ENCODE data around the gene HTR1D. TPM values are rescaled to one million over a fixed set of nuclear protein-coding genes. Genes with fewer than 3 reads are reported as not detected.
A peak's percentile ranks its signal among the peaks of the same experiment; 100 is the strongest.
"Not testable (repeated sequence)": the region's sequence is repeated elsewhere in the genome, so short reads cannot be mapped to it uniquely, and the experiment has no call there.

The HTR1D gene
- total RNA-seq, 1 experiment from 2014 or later = 3.1 TPM

DNA sequence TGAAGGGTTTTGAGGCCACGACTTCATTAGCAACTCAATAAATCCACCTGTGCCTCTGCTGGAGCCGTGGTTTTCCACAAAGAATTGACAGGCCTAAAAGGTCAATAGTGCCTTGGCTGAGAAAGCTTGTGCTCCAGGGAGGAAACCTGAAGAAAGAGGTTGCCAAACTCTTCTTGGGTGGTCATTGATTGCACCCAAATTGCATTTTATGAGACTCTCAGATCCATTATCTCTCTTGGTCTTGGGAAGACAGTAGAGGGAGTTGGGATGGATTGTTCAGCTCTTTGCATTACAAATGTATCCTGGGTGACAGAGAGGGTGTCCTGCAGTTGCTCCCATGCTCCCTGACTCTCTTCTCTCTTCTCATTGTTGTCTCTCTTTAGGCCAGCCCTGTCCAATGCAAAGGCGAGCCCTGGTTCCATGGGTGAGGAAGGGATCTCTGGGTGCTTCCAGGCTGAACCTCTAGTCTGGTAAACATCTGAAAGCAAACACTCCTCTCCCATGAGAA lies 46.1 kb upstream of the HTR1D start:
- H3K18ac ChIP-seq (ENCODE audit: insufficient read length, low read depth, low read length) = peak overlapping the region; percentile 44
- H3K27me3 Mint-ChIP-seq (ENCODE audit: low read depth) = peaks cover 9% of the 10 kb centered on the region; the same call in 1 of the 2 replicates
- no peak overlapping the region for H4K5ac ChIP-seq (ENCODE audit: insufficient read length, low read depth, low read length)
- no peak overlapping the region for H2AK5ac ChIP-seq (ENCODE audit: insufficient read length, low read length)
- no peaks in the 10 kb centered on the region for H3K9me3 ChIP-seq (ENCODE audit: control insufficient read depth, low read depth, low read length)
- no peak overlapping the region for H2BK120ac ChIP-seq (ENCODE audit: low read depth, low read length, poor library complexity, severe bottlenecking)
- no peak overlapping the region for H3K23ac ChIP-seq (ENCODE audit: insufficient read length, low read depth, low read length)
- TF ChIP-seq, protein P1, sequence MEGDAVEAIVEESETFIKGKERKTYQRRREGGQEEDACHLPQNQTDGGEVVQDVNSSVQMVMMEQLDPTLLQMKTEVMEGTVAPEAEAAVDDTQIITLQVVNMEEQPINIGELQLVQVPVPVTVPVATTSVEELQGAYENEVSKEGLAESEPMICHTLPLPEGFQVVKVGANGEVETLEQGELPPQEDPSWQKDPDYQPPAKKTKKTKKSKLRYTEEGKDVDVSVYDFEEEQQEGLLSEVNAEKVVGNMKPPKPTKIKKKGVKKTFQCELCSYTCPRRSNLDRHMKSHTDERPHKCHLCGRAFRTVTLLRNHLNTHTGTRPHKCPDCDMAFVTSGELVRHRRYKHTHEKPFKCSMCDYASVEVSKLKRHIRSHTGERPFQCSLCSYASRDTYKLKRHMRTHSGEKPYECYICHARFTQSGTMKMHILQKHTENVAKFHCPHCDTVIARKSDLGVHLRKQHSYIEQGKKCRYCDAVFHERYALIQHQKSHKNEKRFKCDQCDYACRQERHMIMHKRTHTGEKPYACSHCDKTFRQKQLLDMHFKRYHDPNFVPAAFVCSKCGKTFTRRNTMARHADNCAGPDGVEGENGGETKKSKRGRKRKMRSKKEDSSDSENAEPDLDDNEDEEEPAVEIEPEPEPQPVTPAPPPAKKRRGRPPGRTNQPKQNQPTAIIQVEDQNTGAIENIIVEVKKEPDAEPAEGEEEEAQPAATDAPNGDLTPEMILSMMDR (conservative IDR thresholded peaks at IDR 0.05) = no peak
- H3K9ac ChIP-seq (ENCODE audit: extremely low read depth, insufficient read length, low read length) = no peak overlapping the region
- no peaks in the 10 kb centered on the region for H3K27me3 ChIP-seq (ENCODE audit: insufficient read depth, low read length)
- no peaks in the 10 kb centered on the region for H3K79me2 ChIP-seq (ENCODE audit: insufficient read depth, low read length)
- peaks cover 14% of the 10 kb centered on the region for H3K4me1 ChIP-seq (ENCODE audit: insufficient read depth, low read length)
- no peaks in the 10 kb centered on the region for H4K20me1 ChIP-seq (ENCODE audit: control insufficient read depth, insufficient read depth, insufficient read length)
- no peaks in the 10 kb centered on the region for H3K79me1 ChIP-seq (ENCODE audit: insufficient read depth, low read depth, low read length, poor library complexity, severe bottlenecking)
- peak overlapping the region; percentile 15 for H2BK5ac ChIP-seq (ENCODE audit: insufficient read length, low read length)
- WGBS (ENCODE audit: extremely low coverage, insufficient read length, low lambda C conversion rate) = no CpG with 5 or more reads among the region's 3 CpGs
- H2BK20ac ChIP-seq (ENCODE audit: low read depth, low read length, poor library complexity, severe bottlenecking) = no peak overlapping the region
- H3K4me2 ChIP-seq (ENCODE audit: insufficient read depth, insufficient read length, low read length) = peak overlapping the region; percentile 50
- H3K56ac ChIP-seq (ENCODE audit: insufficient read length, low read depth, low read length) = no peak overlapping the region
- no peaks in the 10 kb centered on the region; a peak in 1 of 7 replicates for H3K36me3 Mint-ChIP-seq (ENCODE audit: insufficient read depth in 1 of 3, low read depth in 3 of 3)
- no peak overlapping the region for H2BK12ac ChIP-seq (ENCODE audit: insufficient read length, low read depth, low read length)
- DNase-seq = peak; percentile 50
- H3K27ac ChIP-seq (ENCODE audit: insufficient read length, low read depth, low read length) = peak overlapping the region; percentile 90
- H3K4ac ChIP-seq (ENCODE audit: low read depth, low read length) = no peak overlapping the region
- peak overlapping the region in 1 of 2 experiments; percentile 43; a peak in 2 of 5 replicates for H3K4me3 Mint-ChIP-seq
- H3K4me1 Mint-ChIP-seq = peaks cover 32 to 42% of the 10 kb centered on the region in 2 experiments
- H3K14ac ChIP-seq (ENCODE audit: insufficient read depth, low read length) = no peak overlapping the region
- no peak overlapping the region for H2BK15ac ChIP-seq (ENCODE audit: low read depth, low read length)
- H3K23me2 ChIP-seq (ENCODE audit: insufficient read length, low read depth, low read length, poor library complexity, severe bottlenecking) = no peaks in the 10 kb centered on the region
- H2AFZ ChIP-seq (ENCODE audit: low read length) = no peak overlapping the region
- H3K27ac Mint-ChIP-seq = peak overlapping the region; percentile 87 to 96 (median 93)
- H4K91ac ChIP-seq (ENCODE audit: insufficient read length, low read depth, low read length) = no peak overlapping the region
- H4K8ac ChIP-seq (replicated peaks; ENCODE audit: insufficient read length, low read depth, low read length) = no peak overlapping the region
- peaks cover 0 to 4% of the 10 kb centered on the region in 2 experiments; a peak in 1 of 5 replicates for H3K9me3 Mint-ChIP-seq
- H3T11ph ChIP-seq (ENCODE audit: low read length) = no peak overlapping the region

DNA sequence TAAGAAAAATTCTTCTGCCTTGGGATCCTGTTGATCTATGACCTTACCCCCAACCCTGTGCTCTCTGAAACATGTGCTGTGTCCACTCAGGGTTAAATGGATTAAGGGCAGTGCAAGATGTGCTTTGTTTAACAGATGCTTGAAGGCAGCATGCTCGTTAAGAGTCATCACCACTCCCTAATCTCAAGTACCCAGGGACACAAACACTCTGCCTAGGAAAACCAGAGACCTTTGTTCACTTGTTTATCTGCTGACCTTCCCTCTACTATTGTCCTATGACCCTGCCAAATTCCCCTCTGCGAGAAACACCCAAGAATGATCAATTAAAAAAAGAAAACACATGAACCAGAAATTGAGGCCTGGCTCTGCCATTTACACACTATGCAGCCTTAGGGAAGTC lies 40.8 kb upstream of the HTR1D start:
- not testable (repeated sequence) for DNase-seq; H3K23me2 ChIP-seq (ENCODE audit: insufficient read length, low read depth, low read length, poor library complexity, severe bottlenecking); H2BK20ac ChIP-seq (ENCODE audit: low read depth, low read length, poor library complexity, severe bottlenecking); H2BK12ac ChIP-seq (ENCODE audit: insufficient read length, low read depth, low read length); H3K56ac ChIP-seq (ENCODE audit: insufficient read length, low read depth, low read length); H2BK15ac ChIP-seq (ENCODE audit: low read depth, low read length); H2BK5ac ChIP-seq (ENCODE audit: insufficient read length, low read length); H4K20me1 ChIP-seq (ENCODE audit: control insufficient read depth, insufficient read depth, insufficient read length); H3K18ac ChIP-seq (ENCODE audit: insufficient read length, low read depth, low read length); H3K9me3 ChIP-seq (ENCODE audit: control insufficient read depth, low read depth, low read length); H3K23ac ChIP-seq (ENCODE audit: insufficient read length, low read depth, low read length); H3T11ph ChIP-seq (ENCODE audit: low read length); H3K79me1 ChIP-seq (ENCODE audit: insufficient read depth, low read depth, low read length, poor library complexity, severe bottlenecking); H2AK5ac ChIP-seq (ENCODE audit: insufficient read length, low read length); H3K36me3 Mint-ChIP-seq (ENCODE audit: insufficient read depth in 1 of 3, low read depth in 3 of 3); H3K4me1 ChIP-seq (ENCODE audit: insufficient read depth, low read length); H3K4ac ChIP-seq (ENCODE audit: low read depth, low read length); H2AFZ ChIP-seq (ENCODE audit: low read length); H2BK120ac ChIP-seq (ENCODE audit: low read depth, low read length, poor library complexity, severe bottlenecking); H4K5ac ChIP-seq (ENCODE audit: insufficient read length, low read depth, low read length); H4K91ac ChIP-seq (ENCODE audit: insufficient read length, low read depth, low read length); H3K27ac ChIP-seq (ENCODE audit: insufficient read length, low read depth, low read length); H3K9ac ChIP-seq (ENCODE audit: extremely low read depth, insufficient read length, low read length); H3K27ac Mint-ChIP-seq; H4K8ac ChIP-seq (replicated peaks; ENCODE audit: insufficient read length, low read depth, low read length); H3K14ac ChIP-seq (ENCODE audit: insufficient read depth, low read length); H3K79me2 ChIP-seq (ENCODE audit: insufficient read depth, low read length); H3K4me2 ChIP-seq (ENCODE audit: insufficient read depth, insufficient read length, low read length); H3K27me3 ChIP-seq (ENCODE audit: insufficient read depth, low read length)
- Mint-ChIP-seq H3K4me1 (peaks cover 7 to 12% of the 10 kb centered on the region in 2 experiments), H3K9me3 (peaks cover 10 to 13% of the 10 kb centered on the region in 2 experiments), H3K4me3 (peak overlapping the region in 1 of 2 experiments; percentile 13; a peak in 1 of 5 replicates), H3K27me3 (ENCODE audit: low read depth) (peaks cover 13% of the 10 kb centered on the region)
- WGBS (ENCODE audit: extremely low coverage, insufficient read length, low lambda C conversion rate) = no CpG with 5 or more reads among the region's 2 CpGs

All from H9 (cell line).